ENCODE measurements around the gene ACSBG1.

DNA sequence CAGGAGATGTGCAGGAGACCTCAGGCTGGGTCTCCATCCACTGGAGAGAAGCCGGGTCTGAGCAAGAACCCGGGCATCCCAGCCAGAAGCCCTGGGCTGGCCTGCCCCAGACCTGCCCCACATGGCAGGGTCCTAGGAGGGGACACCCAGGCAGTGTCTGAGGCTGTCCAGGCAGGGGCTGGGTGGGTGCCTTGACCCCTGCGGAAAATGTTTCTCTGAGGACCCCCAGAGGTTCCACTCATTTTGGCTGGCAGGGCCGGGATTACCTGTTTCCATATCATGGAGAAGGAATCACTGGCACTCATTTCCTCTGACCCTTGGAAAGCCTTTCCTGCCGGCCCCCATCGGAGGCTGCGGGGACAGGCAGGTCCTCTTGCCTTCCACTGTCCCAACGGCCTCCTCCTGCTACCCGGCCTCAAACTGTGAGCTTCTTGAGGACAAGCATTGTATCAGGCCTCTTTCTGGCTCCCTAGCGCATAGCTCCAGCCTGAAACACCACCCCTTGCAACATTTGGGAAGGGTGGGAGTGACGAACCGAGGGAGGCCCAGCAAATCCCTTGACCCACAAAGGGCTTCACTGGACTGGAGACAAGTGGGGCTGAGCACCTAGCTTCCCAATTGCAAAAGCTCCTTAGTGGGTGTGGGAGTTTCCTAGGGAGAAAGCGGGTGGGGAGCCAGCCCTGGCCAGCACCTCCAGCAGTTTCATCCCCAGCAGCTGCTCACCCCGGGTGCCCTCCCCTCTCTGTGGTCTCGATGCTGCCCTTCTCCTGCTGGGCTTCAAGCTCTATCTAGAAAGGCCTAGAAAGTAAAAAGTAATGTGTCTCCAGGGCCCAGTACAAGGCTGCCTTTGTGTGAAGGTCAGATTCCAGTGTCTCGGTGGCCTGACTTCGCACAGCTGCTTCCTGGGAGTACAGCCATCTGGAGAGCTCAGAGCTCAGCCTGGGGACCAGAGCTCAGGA is 29.7 kb downstream of the ACSBG1 start:
- no peak for TF ChIP-seq CTCF (IDR thresholded peaks at IDR 0.05)
- no peak for TF ChIP-seq POLR2A (IDR thresholded peaks at IDR 0.05)
